ENCODE results near the gene CCR7. TPM values are rescaled to one million over a fixed set of nuclear protein-coding genes. Genes with fewer than 3 reads are reported as not detected.

The CCR7 gene
- total RNA-seq, 1 donor from 2014 or later: 1.4 TPM

- ATAC-seq (peak; percentile 59), DNase-seq (ENCODE audit: low spot score) (no peak)
- intact Hi-C loops (cut with DNase I): no loop called here
Measured at GRCh38 chr17:40510328-40510648, 55.0 kb downstream of the CCR7 start.

DNA sequence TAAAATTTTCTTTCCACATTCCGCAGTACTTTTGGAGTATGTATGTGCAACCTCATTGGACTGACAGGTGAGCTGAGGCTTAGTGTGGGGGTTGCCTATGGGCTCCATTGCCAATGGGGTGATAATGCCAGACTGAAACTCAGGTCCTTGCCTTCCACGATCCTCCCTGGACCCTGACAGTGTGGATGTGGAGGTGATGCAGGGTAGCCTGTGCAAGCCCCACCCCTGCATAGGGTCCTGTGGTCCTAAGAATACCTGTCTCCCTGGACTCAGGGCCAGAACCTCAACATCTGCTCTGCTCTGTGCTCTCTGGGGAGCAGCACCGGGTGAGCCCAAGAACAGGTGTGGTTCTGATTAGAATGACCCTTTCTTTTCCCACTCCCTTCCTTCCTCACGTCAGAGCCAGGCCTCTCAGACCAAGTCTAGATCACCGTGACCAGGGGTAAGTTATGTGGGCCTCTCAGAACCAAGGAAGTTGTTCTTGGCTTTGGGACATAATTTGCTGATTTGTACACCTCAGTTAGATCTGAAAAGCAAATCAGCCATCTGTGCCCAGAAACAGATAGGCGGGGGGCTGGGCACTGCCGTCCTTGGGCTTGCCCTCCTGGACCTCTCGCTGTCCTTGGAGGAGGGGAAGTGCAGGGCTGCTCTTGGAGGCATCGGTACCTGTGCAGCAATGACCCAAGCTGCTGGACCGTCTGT is 55.5 kb downstream of the CCR7 start:
- ATAC-seq: peak; percentile 66
- intact Hi-C loops (cut with DNase I): no loop called here
- no peak for DNase-seq (ENCODE audit: low spot score)

- ATAC-seq: no peak
- intact Hi-C loops (cut with DNase I): no loop called here
- DNase-seq (ENCODE audit: low spot score): no peak
Measured at GRCh38 chr17:40506786-40507185, 58.5 kb downstream of the CCR7 start.

Other genes starting within 250 kb of the CCR7 start
- not detected for gene GJD3, start 200.7 kb downstream of the CCR7 start, total RNA-seq
- 1.4 TPM for gene TOP2A, start 147.6 kb downstream of the CCR7 start, total RNA-seq
- 680 TPM for gene IGFBP4, start 122.0 kb downstream of the CCR7 start, total RNA-seq
- gene TNS4, start 63.8 kb downstream of the CCR7 start, total RNA-seq: 0.36 TPM
- 115 TPM for gene SMARCE1, start 82.3 kb upstream of the CCR7 start, total RNA-seq
- 8.2 TPM for gene KRT222, start 99.7 kb upstream of the CCR7 start, total RNA-seq
- gene KRT24, start 138.3 kb upstream of the CCR7 start, total RNA-seq: 0.53 TPM
- not detected for gene KRT25, start 189.9 kb upstream of the CCR7 start, total RNA-seq
- not detected for gene KRT26, start 206.7 kb upstream of the CCR7 start, total RNA-seq
- gene KRT27, start 217.1 kb upstream of the CCR7 start, total RNA-seq: 1.2 TPM
- gene KRT28, start 234.5 kb upstream of the CCR7 start, total RNA-seq: not detected